ENCODE measurements around the gene SCRN3.
"Not testable (repeated sequence)": the region's sequence is repeated elsewhere in the genome, so short reads cannot be mapped to it uniquely, and the experiment has no call there.

SCRN3 gene

GRCh38 chr2:174395969-174396630, 570 bp downstream of the SCRN3 start:
- peak overlapping the region; percentile 89 for H3K4me2 ChIP-seq (ENCODE audit: low read length)
- H2AFZ ChIP-seq (ENCODE audit: low read depth, low read length): peak overlapping the region; percentile 98
- H3K9me3 ChIP-seq (ENCODE audit: insufficient read depth, low read length): no peaks in the 10 kb centered on the region
- TF ChIP-seq EZH2phosphoT487 (IDR thresholded peaks at IDR 0.05; ENCODE audit: low read depth): no peak
- H3K4me3 ChIP-seq (ENCODE audit: low read length): peak overlapping the region; percentile 98
- H3K9ac ChIP-seq (ENCODE audit: low read length): peak overlapping the region; percentile 81
- H3K36me3 ChIP-seq (replicated peaks; ENCODE audit: low read depth, low read length): no peaks in the 10 kb centered on the region
- peaks cover 40% of the 10 kb centered on the region for H3K79me2 ChIP-seq (ENCODE audit: low read length)
- no peaks in the 10 kb centered on the region for H3K27me3 ChIP-seq (ENCODE audit: low read depth, low read length)
- peak overlapping the region; percentile 32; the same call in 1 of the 2 replicates for H3K27ac ChIP-seq (ENCODE audit: low read length)
- H4K20me1 ChIP-seq (ENCODE audit: insufficient read depth, low read length): peaks cover 5% of the 10 kb centered on the region; the same call in 1 of the 2 replicates
- H3K4me1 ChIP-seq (ENCODE audit: low read length): peaks cover 13% of the 10 kb centered on the region

- TF ChIP-seq CTCF (IDR thresholded peaks at IDR 0.05; ENCODE audit: low read depth, low read length): no peak
- TF ChIP-seq EZH2phosphoT487 (IDR thresholded peaks at IDR 0.05; ENCODE audit: low read depth): no peak
- H3K79me2 ChIP-seq (ENCODE audit: low read length): peaks cover 28% of the 10 kb centered on the region
- peaks cover 13% of the 10 kb centered on the region for H3K4me1 ChIP-seq (ENCODE audit: low read length)
- H4K20me1 ChIP-seq (ENCODE audit: insufficient read depth, low read length): peaks cover under 1% of the 10 kb centered on the region; the same call in 1 of the 2 replicates
- H3K36me3 ChIP-seq (replicated peaks; ENCODE audit: low read depth, low read length): no peaks in the 10 kb centered on the region
- no peak overlapping the region for H3K27ac ChIP-seq (ENCODE audit: low read length)
- no peak overlapping the region for H3K4me3 ChIP-seq (ENCODE audit: low read length)
- H2AFZ ChIP-seq (ENCODE audit: low read depth, low read length): no peak overlapping the region
- no peak overlapping the region for H3K9ac ChIP-seq (ENCODE audit: low read length)
- no peak overlapping the region for H3K4me2 ChIP-seq (ENCODE audit: low read length)
- no peaks in the 10 kb centered on the region for H3K9me3 ChIP-seq (ENCODE audit: insufficient read depth, low read length)
- no peaks in the 10 kb centered on the region for H3K27me3 ChIP-seq (ENCODE audit: low read depth, low read length)
Observed at GRCh38 chr2:174397773-174398172, 2.2 kb downstream of the SCRN3 start.

- H3K79me2 ChIP-seq (ENCODE audit: low read length): peaks cover 16% of the 10 kb centered on the region
- H3K4me3 ChIP-seq (ENCODE audit: low read length): no peak overlapping the region
- H3K4me2 ChIP-seq (ENCODE audit: low read length): no peak overlapping the region
- H3K9me3 ChIP-seq (ENCODE audit: insufficient read depth, low read length): no peaks in the 10 kb centered on the region
- no peak overlapping the region for H3K9ac ChIP-seq (ENCODE audit: low read length)
- H3K27ac ChIP-seq (ENCODE audit: low read length): no peak overlapping the region
- H3K4me1 ChIP-seq (ENCODE audit: low read length): peaks cover 10% of the 10 kb centered on the region
- TF ChIP-seq EZH2phosphoT487 (IDR thresholded peaks at IDR 0.05; ENCODE audit: low read depth): no peak
- H2AFZ ChIP-seq (ENCODE audit: low read depth, low read length): no peak overlapping the region
- H3K27me3 ChIP-seq (ENCODE audit: low read depth, low read length): no peaks in the 10 kb centered on the region
- no peaks in the 10 kb centered on the region; the same call in 1 of the 2 replicates for H4K20me1 ChIP-seq (ENCODE audit: insufficient read depth, low read length)
- H3K36me3 ChIP-seq (replicated peaks; ENCODE audit: low read depth, low read length): peaks cover 6% of the 10 kb centered on the region
Observed at GRCh38 chr2:174399171-174399570, 3.6 kb downstream of the SCRN3 start.

- no peak overlapping the region for H2AFZ ChIP-seq (ENCODE audit: low read depth, low read length)
- H3K9ac ChIP-seq (ENCODE audit: low read length): no peak overlapping the region
- TF ChIP-seq CTCF (IDR thresholded peaks at IDR 0.05; ENCODE audit: low read depth, low read length) (no peak), EZH2phosphoT487 (IDR thresholded peaks at IDR 0.05; ENCODE audit: low read depth) (no peak)
- peaks cover 6% of the 10 kb centered on the region for H3K36me3 ChIP-seq (replicated peaks; ENCODE audit: low read depth, low read length)
- H3K4me3 ChIP-seq (ENCODE audit: low read length): no peak overlapping the region
- H3K27ac ChIP-seq (ENCODE audit: low read length): no peak overlapping the region
- H3K27me3 ChIP-seq (ENCODE audit: low read depth, low read length): no peaks in the 10 kb centered on the region
- peaks cover 2% of the 10 kb centered on the region; the same call in 1 of the 2 replicates for H3K79me2 ChIP-seq (ENCODE audit: low read length)
- no peak overlapping the region for H3K4me2 ChIP-seq (ENCODE audit: low read length)
- peaks cover 3% of the 10 kb centered on the region; the same call in 1 of the 2 replicates for H3K4me1 ChIP-seq (ENCODE audit: low read length)
- no peaks in the 10 kb centered on the region for H4K20me1 ChIP-seq (ENCODE audit: insufficient read depth, low read length)
- H3K9me3 ChIP-seq (ENCODE audit: insufficient read depth, low read length): no peaks in the 10 kb centered on the region
Observed at GRCh38 chr2:174400853-174401252, 5.3 kb downstream of the SCRN3 start.

GRCh38 chr2:174403628-174404027, 8.1 kb downstream of the SCRN3 start:
- Histone ChIP-seq H3K4me2 (ENCODE audit: low read length) (no peak overlapping the region), H3K36me3 (replicated peaks; ENCODE audit: low read depth, low read length) (peaks cover 6% of the 10 kb centered on the region), H3K27ac (ENCODE audit: low read length) (no peak overlapping the region), H4K20me1 (ENCODE audit: insufficient read depth, low read length) (no peaks in the 10 kb centered on the region), H3K9me3 (ENCODE audit: insufficient read depth, low read length) (no peaks in the 10 kb centered on the region), H3K4me1 (ENCODE audit: low read length) (no peaks in the 10 kb centered on the region), H3K79me2 (ENCODE audit: low read length) (no peaks in the 10 kb centered on the region), H3K27me3 (ENCODE audit: low read depth, low read length) (no peaks in the 10 kb centered on the region), H2AFZ (ENCODE audit: low read depth, low read length) (no peak overlapping the region), H3K9ac (ENCODE audit: low read length) (no peak overlapping the region), H3K4me3 (ENCODE audit: low read length) (no peak overlapping the region)
- TF ChIP-seq CTCF (IDR thresholded peaks at IDR 0.05; ENCODE audit: low read depth, low read length) (no peak), EZH2phosphoT487 (IDR thresholded peaks at IDR 0.05; ENCODE audit: low read depth) (no peak)

GRCh38 chr2:174410039-174410438, 14.5 kb downstream of the SCRN3 start:
- H3K4me2 ChIP-seq (ENCODE audit: low read length); H3K4me1 ChIP-seq (ENCODE audit: low read length); H3K79me2 ChIP-seq (ENCODE audit: low read length); H3K27me3 ChIP-seq (ENCODE audit: low read depth, low read length); H4K20me1 ChIP-seq (ENCODE audit: insufficient read depth, low read length); H3K9me3 ChIP-seq (ENCODE audit: insufficient read depth, low read length); H3K36me3 ChIP-seq (replicated peaks; ENCODE audit: low read depth, low read length); H3K4me3 ChIP-seq (ENCODE audit: low read length); H2AFZ ChIP-seq (ENCODE audit: low read depth, low read length); H3K27ac ChIP-seq (ENCODE audit: low read length); H3K9ac ChIP-seq (ENCODE audit: low read length): not testable (repeated sequence)

All from OCI-LY3 (cell line).